Iris pigment epithelial cell (primary cell): ENCODE measurements around the gene MPST.
"Not testable (repeated sequence)": the region's sequence is repeated elsewhere in the genome, so short reads cannot be mapped to it uniquely, and the experiment has no call there.

ENCODE experiments used
- DNase-seq: peaks from one replicate; pipeline ENCODE4 v3.0.0-alpha.2; 2011; ENCODE audit warnings: low read depth

The MPST gene

GRCh38 chr22:37060801-37061610 is 41.5 kb downstream of the MPST start:
- DNase-seq, result no peak

GRCh38 chr22:37061611-37062375 is 42.3 kb downstream of the MPST start:
- no peak for DNase-seq

- no peak for DNase-seq
These were observed 42.8 kb downstream of the MPST start for GRCh38 chr22:37062376-37062675.

- no peak for DNase-seq
These were observed 43.3 kb downstream of the MPST start for GRCh38 chr22:37062702-37063381.

GRCh38 chr22:37063431-37064420 is 44.2 kb downstream of the MPST start:
- no peak for DNase-seq

GRCh38 chr22:37064553-37064952 is 45.0 kb downstream of the MPST start:
- DNase-seq, result no peak

- no peak for DNase-seq
These were observed 45.6 kb downstream of the MPST start for GRCh38 chr22:37065180-37065579.

GRCh38 chr22:37065961-37066360 is 46.4 kb downstream of the MPST start:
- DNase-seq, result no peak

GRCh38 chr22:37067428-37067827 is 47.9 kb downstream of the MPST start:
- DNase-seq, result no peak

GRCh38 chr22:37068859-37069258 is 49.3 kb downstream of the MPST start:
- no peak for DNase-seq

- DNase-seq, result no peak
These were observed 49.8 kb downstream of the MPST start for GRCh38 chr22:37069319-37069718.

GRCh38 chr22:37069719-37070118 is 50.2 kb downstream of the MPST start:
- no peak for DNase-seq

- DNase-seq, result no peak
These were observed 50.8 kb downstream of the MPST start for GRCh38 chr22:37070334-37070733.

GRCh38 chr22:37070744-37071143 is 51.2 kb downstream of the MPST start:
- no peak for DNase-seq

GRCh38 chr22:37071850-37072592 is 52.5 kb downstream of the MPST start:
- not testable (repeated sequence) for DNase-seq

GRCh38 chr22:37072673-37073072 is 53.1 kb downstream of the MPST start:
- no peak for DNase-seq

- DNase-seq, result no peak
These were observed 55.0 kb downstream of the MPST start for GRCh38 chr22:37074537-37074936.

- DNase-seq, result no peak
These were observed 55.5 kb downstream of the MPST start for GRCh38 chr22:37075046-37075445.

GRCh38 chr22:37075822-37076433 is 56.4 kb downstream of the MPST start:
- DNase-seq, result no peak

- peak; percentile 33 for DNase-seq
These were observed 58.4 kb downstream of the MPST start for GRCh38 chr22:37077802-37078448.
